AG04450 (cell line): Measurements from ENCODE around the gene MAML2. TPM values are rescaled to one million over a fixed set of nuclear protein-coding genes. Genes with fewer than 3 reads are reported as not detected.
"Not testable (repeated sequence)": the region's sequence is repeated elsewhere in the genome, so short reads cannot be mapped to it uniquely, and the experiment has no call there.

ENCODE experiments used
- CTCF ChIA-PET: fragments of 300-600, 350-600 bp; formaldehyde crosslinking; extraction: SDS; loops from one replicate; lab custom pipeline; 2022; ENCODE audit warnings: antibody characterized with exemption, inconsistent platforms; lab: Charles Lee
- POLR2A ChIA-PET: fragments of 350-600 bp; formaldehyde crosslinking; extraction: SDS; loops from one replicate; lab custom pipeline; 2021; ENCODE audit warnings: antibody characterized with exemption, inconsistent platforms; lab: Yijun Ruan, JAX
- DNase-seq: peaks from one replicate; pipeline ENCODE4 v3.0.0-alpha.2; 2011; ENCODE audit warnings: low read depth, low spot score
- H3K27ac ChIP-seq: one replicate; pipeline ENCODE4 v1.5.1; 2012; ENCODE audit warnings: low read depth, low read length, control low read depth
- H3K27me3 ChIP-seq: one replicate; pipeline ENCODE4 v1.6.0; 2012; ENCODE audit warnings: low read length; ENCODE audit not compliant: control insufficient read depth, insufficient read depth
- H3K4me3 ChIP-seq: 2 replicates; pipeline ENCODE4 v1.5.1; 2011; ENCODE audit warnings: mild to moderate bottlenecking, low read depth, low read length, control low read depth
- H3K9me3 ChIP-seq: 2 replicates; pipeline ENCODE4 v1.5.1; 2012; ENCODE audit warnings: low read length; ENCODE audit not compliant: control insufficient read depth, insufficient read depth
- CTCF ChIP-seq: IDR thresholded peaks from 2 replicates; pipeline ENCODE4 v1.5.1; 2011; ENCODE audit warnings: low read depth, low read length, control low read depth, inconsistent platforms
- polyA plus RNA-seq: library from polyadenylated mRNA; depleted of rRNA; stranded (reverse); fragments of >200 nt; gene quantifications from 2 replicates; pipeline ENCODE4 v1.2.3, GENCODE V29; 2011

MAML2 gene
- polyA plus RNA-seq, 1 experiment, result 23.0 TPM

GRCh38 chr11:96275801-96276594 is 67.0 kb downstream of the MAML2 start:
- no peaks in the 10 kb centered on the region for H3K9me3 ChIP-seq
- no peak for TF ChIP-seq CTCF
- ChIA-PET CTCF (interaction anchor here (0.5 to 2.2 kb wide), 4 partner anchors 21 to 110 kb away, joined by 3 to 9 read pairs (median 4); partner anchors contain the start of gene MAML2), POLR2A (interaction anchor here (0.6 kb wide), 1 partner anchor 110 kb away, joined by 4 read pairs; no protein-coding TSS in a partner anchor)
- no peak overlapping the region for H3K4me3 ChIP-seq
- H3K27me3 ChIP-seq, result no peaks in the 10 kb centered on the region
- no peak overlapping the region for H3K27ac ChIP-seq
- no peak for DNase-seq

- Histone ChIP-seq H3K27ac (no peak overlapping the region), H3K9me3 (no peaks in the 10 kb centered on the region), H3K27me3 (no peaks in the 10 kb centered on the region), H3K4me3 (no peak overlapping the region)
- ChIA-PET CTCF (interaction anchor here (1.1 kb wide), 2 partner anchors 27 to 438 kb away, joined by 3 read pairs; no protein-coding TSS in a partner anchor), POLR2A (no interaction called here)
- no peak for TF ChIP-seq CTCF
- no peak for DNase-seq
Observed at GRCh38 chr11:96273507-96273906, 69.5 kb downstream of the MAML2 start.

GRCh38 chr11:96272529-96273222 is 70.3 kb downstream of the MAML2 start:
- ChIA-PET CTCF (interaction anchor here (1.1 kb wide), 2 partner anchors 28 to 437 kb away, joined by 3 read pairs; no protein-coding TSS in a partner anchor), POLR2A (no interaction called here)
- no peak for TF ChIP-seq CTCF
- no peak overlapping the region for H3K27ac ChIP-seq
- DNase-seq, result no peak
- H3K27me3 ChIP-seq, result no peaks in the 10 kb centered on the region
- no peak overlapping the region for H3K4me3 ChIP-seq
- H3K9me3 ChIP-seq, result no peaks in the 10 kb centered on the region

GRCh38 chr11:96271777-96272176 is 71.2 kb downstream of the MAML2 start:
- Histone ChIP-seq H3K9me3 (no peaks in the 10 kb centered on the region), H3K27ac (no peak overlapping the region), H3K4me3 (no peak overlapping the region), H3K27me3 (no peaks in the 10 kb centered on the region)
- ChIA-PET POLR2A (no interaction called here), CTCF (no interaction called here)
- no peak for TF ChIP-seq CTCF
- no peak for DNase-seq

GRCh38 chr11:96271352-96271751 is 71.6 kb downstream of the MAML2 start:
- H3K4me3 ChIP-seq, CTCF ChIA-PET, H3K27ac ChIP-seq, H3K9me3 ChIP-seq, POLR2A ChIA-PET, DNase-seq, H3K27me3 ChIP-seq: not testable (repeated sequence)

GRCh38 chr11:96268527-96268926 is 74.5 kb downstream of the MAML2 start:
- H3K27me3 ChIP-seq, H3K27ac ChIP-seq, H3K9me3 ChIP-seq, DNase-seq, H3K4me3 ChIP-seq, POLR2A ChIA-PET: not testable (repeated sequence)
- CTCF ChIA-PET, result interaction anchor here (1.2 kb wide), 1 partner anchor 213 kb away, joined by 4 read pairs; no protein-coding TSS in a partner anchor
